Adrenal gland (tissue), 12 donors: ENCODE data around the gene XDH. TPM values are rescaled to one million over a fixed set of nuclear protein-coding genes. Genes with fewer than 3 reads are reported as not detected.

ENCODE experiments used
- DNase-seq, 7 donors: peaks; one replicate each; pipeline ENCODE4 v3.0.0-alpha.2; 2019 to 2020
- H3K27ac ChIP-seq, 5 donors: fragments of 200-600 bp; sonication (generic) in 4 of 5; 1 replicate in 3 of 5; 2 replicates in 2 of 5; pipeline versions ENCODE4 v1.5.1 to v1.8.0; 2016 to 2020; ENCODE audit warnings: mild to moderate bottlenecking in 1 of 5
- H3K27me3 ChIP-seq: fragments of 200-600 bp; 2 replicates; pipeline ENCODE4 v1.8.0; 2021
- H3K36me3 ChIP-seq, 2 donors: fragments of 200-600 bp; replicated peaks in 1 of 2; 1 replicate in 1 of 2; 2 replicates in 1 of 2; pipeline versions ENCODE4 v1.5.1 to v1.8.0; 2018 to 2022
- H3K4me1 ChIP-seq, 2 donors: fragments of 200-600 bp; replicated peaks in 1 of 2; 1 replicate in 1 of 2; 2 replicates in 1 of 2; pipeline versions ENCODE4 v1.5.1 to v1.8.0; 2018 to 2021
- H3K4me3 ChIP-seq, 4 donors: fragments of 200-600 bp; sonication (generic) in 3 of 4; one replicate each; pipeline ENCODE4 v1.5.1; 2016 to 2018
- H3K9me3 ChIP-seq, 3 donors: fragments of 200-600 bp; sonication (generic) in 1 of 3; replicated peaks in 1 of 3; 1 replicate in 2 of 3; 2 replicates in 1 of 3; pipeline versions ENCODE4 v1.5.1 to v1.8.0; 2016 to 2021
- CTCF ChIP-seq, 6 experiments: fragments of 450-650 bp in 4 of 6; fragments of 200-600 bp in 2 of 6; sonication (generic) in 1 of 6; IDR thresholded peaks; 1 replicate in 5 of 6; 2 replicates in 1 of 6; pipeline versions ENCODE4 v1.5.1 to v1.8.0; 2016 to 2021; ENCODE audit warnings: antibody characterized with exemption in 6 of 6, mild to moderate bottlenecking in 2 of 6, moderate library complexity in 1 of 6
- POLR2A ChIP-seq, 2 donors: fragments of 450-650 bp; IDR thresholded peaks; one replicate each; pipeline ENCODE4 v1.6.1; 2017; ENCODE audit warnings: antibody characterized with exemption in 2 of 2, mild to moderate bottlenecking in 2 of 2, moderate library complexity in 1 of 2
- WGBS, 4 donors: extraction: QIAGEN DNeasy Blood & Tissue Kit in 2 of 4; methylation state at CpG; one replicate each; pipeline versions ENCODE4 v1.1.5 to v1.1.7; 2013 to 2017; 5-methylcytosine and 5-hydroxymethylcytosine counted together
- intact Hi-C, 2 donors: fragments of 100-400 bp; cut with DNase I; formaldehyde crosslinking; loops; one replicate each; pipeline versions ENCODE4 v1.14.1 to v1.15.0; 2022 to 2023
- polyA plus RNA-seq, 3 donors: library from polyadenylated mRNA; stranded (reverse); fragments of 200-250 nt in 2 of 3; fragments of 350-450 nt in 1 of 3; fragmentation: Illumina TruSeq in 1 of 3; extraction: RNeasy Lipid Tissue Mini Kit (QIAGEN cat#74804) in 1 of 3; gene quantifications; one replicate each; pipeline ENCODE4 v1.2.3, GENCODE V29; 2013 to 2014
- total RNA-seq, 9 donors: library from RNA; depleted of rRNA in 4 of 9; stranded (reverse); fragments of >200 nt in 4 of 9; fragments of 120-200 nt in 1 of 9; fragmentation: NEBNext Ultra II Directional in 1 of 9; extraction: Animal tissue kit (Norgen Biotek cat#: 25700) in 1 of 9; gene quantifications; one replicate each; pipeline versions ENCODE4 v1.1.0 to v1.2.4, GENCODE V29; 2013 to 2023
- donor health status: healthy with polysubstance abuse.
- donor health status: Bipolar disorder and iron deficiency.
- donor health status: DM: yes; HTN: yes; CAD: no.
- donor health status: DM: no; HTN: no; CAD: no.
- donor health status: DM: no; HTN: no; CAD: no.
- donor health status: DM: yes; HTN: yes; CAD: no.

The XDH gene
- total and polyA plus RNA-seq, 12 donors = under 0.01 to 0.11 TPM; not detected in 10

- 67 to 77% (median 73%) methylated on average over 5 of the region's 5 CpGs for WGBS, 4 donors
- no peak for DNase-seq
Observed at GRCh38 chr2:31429759-31430438, 15.4 kb upstream of the XDH start.

GRCh38 chr2:31429040-31429439 is 14.5 kb upstream of the XDH start:
- no peak overlapping the region for H3K4me3 ChIP-seq
- no peak overlapping the region for H3K27ac ChIP-seq
- no peaks in the 10 kb centered on the region for H3K9me3 ChIP-seq
- no peaks in the 10 kb centered on the region for H3K27me3 ChIP-seq
- no peaks in the 10 kb centered on the region for H3K4me1 ChIP-seq
- no peaks in the 10 kb centered on the region for H3K36me3 ChIP-seq
- no peak for DNase-seq
- intact Hi-C loops = no loop called here
- TF ChIP-seq CTCF (IDR thresholded peaks at IDR 0.05) (no peak), POLR2A (IDR thresholded peaks at IDR 0.05) (no peak)

More at GRCh38 chr2:31429759-31430438, 15.4 kb upstream of the XDH start:
- H3K4me3 ChIP-seq = no peak overlapping the region
- H3K27me3 ChIP-seq = no peaks in the 10 kb centered on the region
- H3K27ac ChIP-seq = no peak overlapping the region
- no peaks in the 10 kb centered on the region for H3K4me1 ChIP-seq
- TF ChIP-seq CTCF (IDR thresholded peaks at IDR 0.05) (no peak), POLR2A (IDR thresholded peaks at IDR 0.05) (no peak)
- intact Hi-C loops = no loop called here
- H3K36me3 ChIP-seq = no peaks in the 10 kb centered on the region
- H3K9me3 ChIP-seq = no peaks in the 10 kb centered on the region

DNA sequence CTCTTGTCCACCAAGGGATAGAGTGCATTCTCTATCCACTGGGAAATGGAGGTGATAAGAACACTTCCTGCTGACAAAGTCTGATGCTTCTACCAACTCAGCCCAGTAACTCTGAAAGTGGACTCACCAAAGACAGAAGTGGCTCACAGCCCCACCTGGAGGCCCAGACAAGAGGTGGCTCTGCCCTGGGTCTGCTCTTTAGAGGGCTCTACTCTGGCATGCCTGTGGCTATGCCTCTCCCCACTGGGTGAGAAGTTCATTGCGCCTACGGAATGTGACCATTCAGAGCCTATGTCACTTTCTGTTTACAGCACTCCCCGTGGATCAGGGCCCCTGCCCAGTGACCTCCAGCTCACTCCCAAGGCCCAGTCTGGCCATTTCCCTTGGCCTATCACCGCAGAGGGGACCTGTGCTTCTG is 13.5 kb upstream of the XDH start:
- Histone ChIP-seq H3K27ac (no peak overlapping the region), H3K36me3 (no peaks in the 10 kb centered on the region), H3K27me3 (no peaks in the 10 kb centered on the region), H3K4me1 (no peaks in the 10 kb centered on the region), H3K4me3 (no peak overlapping the region), H3K9me3 (no peaks in the 10 kb centered on the region)
- DNase-seq = no peak
- WGBS, 4 donors = 71 to 73% (median 72%) methylated on average over 4 of the region's 4 CpGs; no CpG with 5 or more reads in 1 of the 4 donors
- TF ChIP-seq POLR2A (IDR thresholded peaks at IDR 0.05) = no peak
- TF ChIP-seq CTCF (IDR thresholded peaks at IDR 0.05) = no peak
- intact Hi-C loops = no loop called here

DNA sequence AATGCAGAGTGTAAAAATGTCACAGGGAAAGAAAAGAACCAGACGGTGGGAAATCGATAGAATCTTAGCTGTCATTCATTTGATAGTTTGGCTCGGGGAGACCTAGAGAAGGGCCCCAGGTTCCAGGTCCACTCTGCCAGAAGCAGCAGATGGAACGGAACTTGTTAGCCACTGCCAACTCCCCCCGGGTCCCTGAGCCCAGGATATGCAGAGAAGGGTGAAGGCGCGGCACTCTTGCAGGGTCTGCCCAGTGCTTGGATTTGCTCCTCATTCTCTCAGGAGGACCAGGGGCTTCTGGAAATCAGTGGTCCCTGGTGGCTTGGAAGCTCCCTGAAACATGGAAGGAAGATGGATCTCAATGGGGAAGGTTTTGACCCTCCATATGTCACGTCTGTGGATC is 11.6 kb upstream of the XDH start:
- no peak for DNase-seq
- WGBS, 4 donors = 81 to 90% (median 85%) methylated on average over 8 of the region's 8 CpGs
- Histone ChIP-seq H3K36me3 (no peaks in the 10 kb centered on the region), H3K27me3 (no peaks in the 10 kb centered on the region), H3K27ac (no peak overlapping the region), H3K9me3 (no peaks in the 10 kb centered on the region), H3K4me1 (no peaks in the 10 kb centered on the region), H3K4me3 (no peak overlapping the region)
- intact Hi-C loops = no loop called here
- TF ChIP-seq CTCF (IDR thresholded peaks at IDR 0.05) (no peak), POLR2A (IDR thresholded peaks at IDR 0.05) (no peak)
